NCI-H1417 (cell line): ENCODE measurements around the gene TMEM59L.

ENCODE experiments used
- DNase-seq, 3 experiments: peaks; one replicate each; lab custom pipeline; 2025; lab: John Stamatoyannopoulos, UW

Gene TMEM59L

GRCh38 chr19:18608805-18609716 lies 3.6 kb upstream of the TMEM59L start:
- DNase-seq = no peak

GRCh38 chr19:18609717-18610051 lies 3.0 kb upstream of the TMEM59L start:
- no peak for DNase-seq

GRCh38 chr19:18610245-18610555 lies 2.5 kb upstream of the TMEM59L start:
- DNase-seq = no peak

GRCh38 chr19:18610556-18611326 lies 1.9 kb upstream of the TMEM59L start:
- no peak for DNase-seq

- DNase-seq = peak in 2 of 3 experiments; percentile 29 to 35
These were observed 1.2 kb upstream of the TMEM59L start for GRCh38 chr19:18611327-18612050.

GRCh38 chr19:18612051-18612771 lies 459 bp upstream of the TMEM59L start:
- DNase-seq = peak in 1 of 3 experiments; percentile 55

GRCh38 chr19:18613589-18614234 lies 1.0 kb downstream of the TMEM59L start:
- no peak for DNase-seq

- DNase-seq = no peak
These were observed 3.4 kb downstream of the TMEM59L start for GRCh38 chr19:18616023-18616422.

- no peak for DNase-seq
These were observed 4.9 kb downstream of the TMEM59L start for GRCh38 chr19:18617562-18617961.

GRCh38 chr19:18618236-18618635 lies 5.6 kb downstream of the TMEM59L start:
- DNase-seq = no peak

GRCh38 chr19:18620311-18620710 lies 7.6 kb downstream of the TMEM59L start:
- DNase-seq = no peak

GRCh38 chr19:18620902-18621301 lies 8.2 kb downstream of the TMEM59L start:
- DNase-seq = no peak

- DNase-seq = no peak
These were observed 14.2 kb downstream of the TMEM59L start for GRCh38 chr19:18626906-18627305.

GRCh38 chr19:18629166-18630088 lies 16.8 kb downstream of the TMEM59L start:
- DNase-seq = peak in 2 of 3 experiments; percentile 20 to 63

- peak in 2 of 3 experiments; percentile 18 to 67 for DNase-seq
These were observed 20.7 kb downstream of the TMEM59L start for GRCh38 chr19:18633321-18633720.

- DNase-seq = peak in 1 of 3 experiments; percentile 19
These were observed 22.1 kb downstream of the TMEM59L start for GRCh38 chr19:18634612-18635297.

- no peak for DNase-seq
These were observed 23.1 kb downstream of the TMEM59L start for GRCh38 chr19:18635831-18636182.

GRCh38 chr19:18636183-18636968 lies 23.7 kb downstream of the TMEM59L start:
- DNase-seq = peak; percentile 90 to 96 (median 92)
